H1 (cell line): ENCODE results near the gene NADSYN1. TPM values are rescaled to one million over a fixed set of nuclear protein-coding genes. Genes with fewer than 3 reads are reported as not detected.

ENCODE experiments used
- CTCF ChIA-PET: fragments of 300-600 bp; sonication (Branson Sonifier 250); formaldehyde crosslinking; loops from one replicate; lab custom pipeline; 2021; ENCODE audit not compliant: partially characterized antibody; lab: Charles Lee
- POLR2A ChIA-PET: fragments of 300-600 bp; sonication (Branson Sonifier 250); formaldehyde crosslinking; loops from one replicate; lab custom pipeline; 2021; ENCODE audit warnings: inconsistent platforms; ENCODE audit not compliant: partially characterized antibody; lab: Charles Lee
- DNase-seq, 2 experiments: peaks; one replicate each; pipeline versions ENCODE4 v3.0.0 to v3.0.0-alpha.2; 2010 to 2022; ENCODE audit warnings: low spot score in 2 of 2, low read depth in 1 of 2, mixed read lengths in 1 of 2
- FAIRE-seq: peaks from 2 replicates; lab custom pipeline; 2011; peaks lifted over from hg19 to GRCh38; lab: Jason Lieb, UNC
- H2AFZ ChIP-seq: 2 replicates; pipeline ENCODE4 v1.8.1; 2012; ENCODE audit warnings: low read length, inconsistent platforms
- H2AK5ac ChIP-seq: 2 replicates; pipeline ENCODE4 v1.6.1; 2013; ENCODE audit warnings: low read depth, low read length
- H2BK120ac ChIP-seq: replicated peaks from 2 replicates; pipeline ENCODE3; 2013; ENCODE audit warnings: low read depth, low read length, inconsistent platforms
- H2BK12ac ChIP-seq: 2 replicates; pipeline ENCODE4 v1.6.1; 2013; ENCODE audit warnings: low read depth, low read length
- H2BK15ac ChIP-seq: 2 replicates; pipeline ENCODE4 v1.6.1; 2013; ENCODE audit warnings: low read length
- H2BK20ac ChIP-seq: 2 replicates; pipeline ENCODE4 v1.6.1; 2013; ENCODE audit warnings: low read length
- H2BK5ac ChIP-seq: 2 replicates; pipeline ENCODE4 v1.6.1; 2013; ENCODE audit warnings: low read depth, low read length
- H3K14ac ChIP-seq: 2 replicates; pipeline ENCODE4 v1.6.1; 2013; ENCODE audit warnings: inconsistent platforms; ENCODE audit not compliant: insufficient read length
- H3K18ac ChIP-seq: 2 replicates; pipeline ENCODE4 v1.6.1; 2013; ENCODE audit warnings: low read length; ENCODE audit errors: extremely low read depth
- H3K23ac ChIP-seq: 2 replicates; pipeline ENCODE4 v1.6.1; 2013; ENCODE audit warnings: inconsistent platforms; ENCODE audit not compliant: insufficient read length
- H3K23me2 ChIP-seq: 2 replicates; pipeline ENCODE4 v1.6.1; 2013; ENCODE audit warnings: low read depth, low read length
- H3K27ac ChIP-seq: 2 replicates; pipeline ENCODE4 v1.6.1; 2011; ENCODE audit warnings: low read depth, low read length, inconsistent platforms
- H3K27me3 ChIP-seq, 4 experiments: replicated peaks in 1 of 4; 1 replicate in 1 of 4; 2 replicates in 3 of 4; pipeline versions ENCODE4 v1.6.1 to v1.8.1; 2011 to 2013; ENCODE audit warnings: low read length in 3 of 4, mild to moderate bottlenecking in 3 of 4, inconsistent platforms in 2 of 4, mixed read lengths in 2 of 4, moderate library complexity in 1 of 4; ENCODE audit not compliant: control insufficient read depth in 3 of 4, insufficient read depth in 3 of 4; ENCODE audit errors: extremely low read depth in 1 of 4
- H3K36me3 ChIP-seq, 4 experiments: 2 replicates each; pipeline versions ENCODE4 v1.6.1 to v1.8.1; 2011 to 2013; ENCODE audit warnings: mild to moderate bottlenecking in 4 of 4, low read length in 3 of 4, moderate library complexity in 2 of 4, control low read depth in 1 of 4, inconsistent platforms in 1 of 4; ENCODE audit not compliant: insufficient read depth in 4 of 4, control insufficient read depth in 2 of 4
- H3K4ac ChIP-seq: replicated peaks from 2 replicates; pipeline ENCODE3; 2013; ENCODE audit warnings: low read length, low read depth, mixed read lengths, inconsistent platforms; ENCODE audit not compliant: insufficient read length
- H3K4me1 ChIP-seq, 4 experiments: replicated peaks in 1 of 4; 1 replicate in 1 of 4; 2 replicates in 3 of 4; pipeline versions ENCODE4 v1.6.1 to v1.8.1; 2011 to 2013; ENCODE audit warnings: low read length in 3 of 4, inconsistent platforms in 2 of 4, mixed read lengths in 1 of 4; ENCODE audit not compliant: insufficient read depth in 4 of 4, control insufficient read depth in 3 of 4
- H3K4me2 ChIP-seq, 2 experiments: 2 replicates each; pipeline versions ENCODE4 v1.6.1 to v1.8.1; 2011 to 2013; ENCODE audit warnings: low read depth in 2 of 2, low read length in 2 of 2, control low read depth in 1 of 2, inconsistent platforms in 1 of 2, mild to moderate bottlenecking in 1 of 2; ENCODE audit not compliant: insufficient read depth in 1 of 2
- H3K4me3 ChIP-seq, 4 experiments: fragments of 200-600, 300-600 bp in 1 of 4; sonication (generic), shearing (Covaris generic), sonication (Bioruptor Twin) in 1 of 4; 2 replicates each; pipeline versions ENCODE4 v1.5.1 to v1.8.1; 2011 to 2016; ENCODE audit warnings: low read length in 4 of 4, low read depth in 3 of 4, control low read depth in 2 of 4, inconsistent platforms in 2 of 4, mild to moderate bottlenecking in 2 of 4, mixed read lengths in 1 of 4, moderate library complexity in 1 of 4; ENCODE audit not compliant: insufficient read depth in 2 of 4; ENCODE audit errors: extremely low read depth in 1 of 4
- H3K56ac ChIP-seq: replicated peaks from 2 replicates; pipeline ENCODE3; 2013; ENCODE audit warnings: low read depth, mild to moderate bottlenecking, mixed read lengths, low read length, inconsistent platforms; ENCODE audit not compliant: insufficient read length
- H3K79me1 ChIP-seq: 2 replicates; pipeline ENCODE4 v1.6.1; 2013; ENCODE audit warnings: low read depth, low read length, control low read depth
- H3K79me2 ChIP-seq, 2 experiments: 2 replicates each; pipeline versions ENCODE4 v1.6.1 to v1.8.1; 2012 to 2013; ENCODE audit warnings: low read length in 2 of 2, mild to moderate bottlenecking in 2 of 2, inconsistent platforms in 1 of 2; ENCODE audit not compliant: insufficient read depth in 2 of 2, control insufficient read depth in 1 of 2
- H3K9ac ChIP-seq, 4 experiments: replicated peaks in 1 of 4; 1 replicate in 1 of 4; 2 replicates in 3 of 4; pipeline versions ENCODE4 v1.6.1 to v1.8.1; 2011 to 2013; ENCODE audit warnings: low read depth in 3 of 4, low read length in 3 of 4, control low read depth in 2 of 4, mild to moderate bottlenecking in 2 of 4, moderate library complexity in 2 of 4, inconsistent platforms in 1 of 4; ENCODE audit errors: extremely low read depth in 1 of 4
- H3K9me3 ChIP-seq, 2 experiments: 2 replicates each; pipeline versions ENCODE4 v1.6.1 to v1.8.1; 2012 to 2013; ENCODE audit warnings: mild to moderate bottlenecking in 2 of 2, moderate library complexity in 2 of 2, control low read depth in 1 of 2, inconsistent platforms in 1 of 2, low read depth in 1 of 2, low read length in 1 of 2, mixed read lengths in 1 of 2; ENCODE audit not compliant: insufficient read depth in 2 of 2
- H4K20me1 ChIP-seq, 2 experiments: replicated peaks in 1 of 2; 2 replicates each; pipeline versions ENCODE3 to v1.8.1; 2011 to 2013; ENCODE audit warnings: inconsistent platforms in 2 of 2, low read length in 2 of 2, mild to moderate bottlenecking in 1 of 2; ENCODE audit not compliant: insufficient read depth in 2 of 2, control insufficient read depth in 1 of 2
- H4K5ac ChIP-seq: 2 replicates; pipeline ENCODE4 v1.6.1; 2013; ENCODE audit warnings: low read length, low read depth, mixed read lengths, inconsistent platforms; ENCODE audit not compliant: insufficient read length
- H4K8ac ChIP-seq: 2 replicates; pipeline ENCODE4 v1.8.0; 2013; ENCODE audit warnings: mild to moderate bottlenecking, moderate library complexity, low read length, inconsistent platforms; ENCODE audit not compliant: insufficient read depth; ENCODE audit errors: extremely low read depth
- H4K91ac ChIP-seq: replicated peaks from 2 replicates; pipeline ENCODE3; 2013; ENCODE audit warnings: low read length, mixed read lengths, inconsistent platforms; ENCODE audit not compliant: insufficient read length
- ATF2 ChIP-seq: IDR thresholded peaks from 2 replicates; pipeline ENCODE4 v1.6.1; 2012; ENCODE audit warnings: low read length, inconsistent platforms
- GTF2F1 ChIP-seq: IDR thresholded peaks from 2 replicates; pipeline ENCODE4 v1.6.1; 2012; ENCODE audit warnings: low read depth, low read length, improper control_type of control experiment, borderline replicate concordance
- SAP30 ChIP-seq: fragments of 300-600 bp; sonication (generic); IDR thresholded peaks from 2 replicates; pipeline ENCODE4 v1.7.1; 2012; ENCODE audit warnings: low read length, moderate library complexity, mild to moderate bottlenecking, inconsistent platforms; ENCODE audit not compliant: insufficient read depth, insufficient replicate concordance
- SUZ12 ChIP-seq: fragments of 200-600 bp; sonication (generic); IDR thresholded peaks from 2 replicates; pipeline ENCODE4 v1.6.1; 2012; ENCODE audit warnings: mild to moderate bottlenecking, inconsistent platforms, low read length, moderate library complexity, mixed read lengths
- ZNF274 ChIP-seq: IDR thresholded peaks from 2 replicates; pipeline ENCODE4 v1.7.0; 2012; ENCODE audit warnings: low read length, borderline replicate concordance; ENCODE audit errors: extremely low read depth
- WGBS, 2 experiments: shearing (Covaris generic) in 1 of 2; methylation state at CpG; one replicate each; pipeline versions ENCODE4 v1.1.6 to v1.1.7; 2013 to 2015; ENCODE audit warnings: low lambda C conversion rate in 2 of 2, mixed read lengths in 2 of 2, inconsistent platforms in 1 of 2, low coverage in 1 of 2, missing lambda C conversion rate in 1 of 2; ENCODE audit not compliant: insufficient replicate concordance in 2 of 2, insufficient coverage in 1 of 2, insufficient read length in 1 of 2; ENCODE audit errors: extremely low coverage in 1 of 2, missing lambda C conversion rate in 1 of 2; 5-methylcytosine and 5-hydroxymethylcytosine counted together
- polyA plus RNA-seq, 7 experiments: library from polyadenylated mRNA; depleted of rRNA in 3 of 7; stranded (reverse) in 5 of 7; unstranded in 2 of 7; fragments of >200 nt in 5 of 7; fragments of 200-250 nt in 2 of 7; gene quantifications; 1 replicate in 5 of 7; 2 replicates in 1 of 7; 4 replicates in 1 of 7; pipeline versions ENCODE4 v1.2.1 to v1.2.3, GENCODE V29; 2011 to 2013; ENCODE audit warnings: missing spikeins in 2 of 7, mixed read lengths in 2 of 7
- total RNA-seq: library from RNA; stranded (reverse); fragmentation: NEBNext Ultra II Directional; extraction: Animal tissue kit (Norgen Biotek cat#: 25700); gene quantifications from 2 replicates; pipeline ENCODE4 v1.2.1, GENCODE V29; 2021

NADSYN1 gene
- total and polyA plus RNA-seq, 2 of the 8 experiments (the other 6 are each of a cell fraction or from before 2014, with no cell fraction given) = 38.3 to 38.6 TPM

GRCh38 chr11:71502871-71503435 is 50.0 kb downstream of the NADSYN1 start:
- peaks cover 0 to 1% of the 10 kb centered on the region in 2 experiments for H4K20me1 ChIP-seq
- no peak for FAIRE-seq
- DNase-seq = peak in 1 of 2 experiments; percentile 26
- TF ChIP-seq GTF2F1 (no peak), ZNF274 (no peak), ATF2 (no peak), SAP30 (no peak), SUZ12 (no peak)

More at GRCh38 chr11:71502871-71503435, 50.0 kb downstream of the NADSYN1 start:
- H3K56ac ChIP-seq = no peak overlapping the region
- no peak overlapping the region; a peak in 1 of 7 replicates for H3K9ac ChIP-seq
- no peak overlapping the region for H4K5ac ChIP-seq
- no peak overlapping the region for H4K8ac ChIP-seq
- H2AFZ ChIP-seq = no peak overlapping the region
- WGBS, 2 experiments = 89% methylated on average over 15 of the region's 15 CpGs; no CpG with 5 or more reads in 1 of the 2 experiments
- no peak overlapping the region for H3K4me3 ChIP-seq
- H2AK5ac ChIP-seq = no peak overlapping the region
- no peak overlapping the region for H3K4ac ChIP-seq
- H2BK15ac ChIP-seq = no peak overlapping the region
- peaks cover 0 to 8% (median 5%) of the 10 kb centered on the region in 4 experiments; a peak in 5 of 7 replicates for H3K4me1 ChIP-seq
- H3K79me2 ChIP-seq = no peaks in the 10 kb centered on the region
- no peak overlapping the region for H3K14ac ChIP-seq
- H3K4me2 ChIP-seq = no peak overlapping the region
- peaks cover under 1 to 7% of the 10 kb centered on the region in 2 experiments; a peak in 2 of 4 replicates for H3K9me3 ChIP-seq
- H3K23me2 ChIP-seq = no peaks in the 10 kb centered on the region
- POLR2A ChIA-PET = no interaction called here
- H3K18ac ChIP-seq = no peak overlapping the region
- H2BK20ac ChIP-seq = no peak overlapping the region
- H2BK120ac ChIP-seq = no peak overlapping the region
- H3K79me1 ChIP-seq = no peaks in the 10 kb centered on the region
- CTCF ChIA-PET = interaction anchor here (0.6 kb wide), 1 partner anchor 77 kb away, joined by 3 read pairs; no protein-coding TSS in a partner anchor
- peaks cover 3 to 16% (median 6%) of the 10 kb centered on the region in 4 experiments; a peak in 5 of 8 replicates for H3K36me3 ChIP-seq
- H2BK5ac ChIP-seq = no peak overlapping the region
- no peak overlapping the region for H2BK12ac ChIP-seq
- H4K91ac ChIP-seq = no peak overlapping the region
- H3K27ac ChIP-seq = no peak overlapping the region
- no peak overlapping the region for H3K23ac ChIP-seq
- no peaks in the 10 kb centered on the region for H3K27me3 ChIP-seq
